Jurkat, Clone E6-1 (cell line): Measurements from ENCODE around the gene LINC00237.

Experiments
- DNase-seq: peaks from one replicate; pipeline ENCODE4 v3.0.0-alpha.2; 2011; ENCODE audit warnings: low read depth, low spot score
- H3K4me3 ChIP-seq: 2 replicates; pipeline ENCODE4 v1.5.1; 2011; ENCODE audit warnings: mild to moderate bottlenecking, low read length, control low read depth, moderate library complexity

LINC00237 gene

GRCh38 chr20:21126581-21126870 is 20.4 kb upstream of the LINC00237 start:
- H3K4me3 ChIP-seq: peak overlapping the region; percentile 75
- DNase-seq: no peak

- DNase-seq: peak; percentile 83
- peak within 1 kb of the TSS; percentile 75 for H3K4me3 ChIP-seq
Measured at GRCh38 chr20:21125849-21126580, 19.9 kb upstream of the LINC00237 start, which contains the start of gene KIZ. Gene KIZ, plus strand, starts transcription at chr20:21126082. Its CDS starts 34 bp downstream, at chr20:21126116.

- DNase-seq: no peak
Measured at GRCh38 chr20:21125072-21125848, 19.1 kb upstream of the LINC00237 start.

GRCh38 chr20:21124190-21124589 is 18.0 kb upstream of the LINC00237 start:
- H3K4me3 ChIP-seq: no peak overlapping the region
- no peak for DNase-seq

More at GRCh38 chr20:21125072-21125848, 19.1 kb upstream of the LINC00237 start:
- H3K4me3 ChIP-seq: peak overlapping the region; percentile 55

GRCh38 chr20:21118782-21119181 is 12.6 kb upstream of the LINC00237 start:
- no peak overlapping the region for H3K4me3 ChIP-seq
- DNase-seq: no peak

- H3K4me3 ChIP-seq: no peak overlapping the region
- DNase-seq: no peak
Measured at GRCh38 chr20:21118138-21118537, 12.0 kb upstream of the LINC00237 start.

- no peak for DNase-seq
- H3K4me3 ChIP-seq: no peak overlapping the region
Measured at GRCh38 chr20:21117521-21117920, 11.4 kb upstream of the LINC00237 start.

GRCh38 chr20:21114584-21114983 is 8.4 kb upstream of the LINC00237 start:
- no peak overlapping the region for H3K4me3 ChIP-seq
- no peak for DNase-seq

GRCh38 chr20:21113697-21114096 is 7.5 kb upstream of the LINC00237 start:
- H3K4me3 ChIP-seq: no peak overlapping the region
- no peak for DNase-seq

DNA sequence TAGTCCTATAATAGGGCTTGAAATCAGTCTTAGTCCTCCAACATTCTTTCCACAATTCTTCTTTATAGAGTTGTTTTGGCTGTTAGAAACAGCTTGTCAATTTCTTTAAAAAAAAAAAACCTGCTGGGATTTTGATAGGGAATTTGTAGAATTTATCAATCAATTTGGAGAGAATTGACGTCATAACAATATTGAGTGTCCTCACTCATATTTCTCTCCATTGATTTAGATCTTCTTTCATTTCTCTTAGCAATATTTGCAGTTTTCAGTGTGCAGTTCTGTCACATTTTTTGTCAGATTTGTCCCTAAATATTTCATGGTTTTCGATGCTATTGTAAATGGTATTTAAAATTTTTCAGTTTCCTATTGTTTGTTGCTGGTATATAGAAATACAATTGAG is 5.3 kb upstream of the LINC00237 start:
- H3K4me3 ChIP-seq: no peak overlapping the region
- DNase-seq: no peak

- no peak overlapping the region for H3K4me3 ChIP-seq
- DNase-seq: no peak
Measured at GRCh38 chr20:21110811-21111210, 4.7 kb upstream of the LINC00237 start.

DNA sequence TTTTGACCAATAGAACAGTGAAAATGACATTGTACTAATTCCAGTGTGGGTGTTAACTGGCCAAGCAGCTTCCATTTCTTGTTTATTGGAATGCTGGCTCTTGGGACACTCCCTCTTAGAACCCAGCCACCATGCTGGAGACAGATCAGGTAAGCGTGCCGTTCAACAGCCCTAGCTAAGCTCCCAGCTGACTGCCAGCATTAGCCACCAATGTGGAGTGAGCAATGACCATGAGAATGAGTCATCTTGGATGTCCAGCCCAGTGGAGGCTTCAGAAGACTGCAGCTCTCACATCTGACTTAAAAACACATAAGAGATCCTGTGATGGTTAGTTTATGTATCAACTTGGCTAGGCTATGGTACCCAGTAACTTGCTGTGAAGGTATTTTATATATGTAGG is 3.0 kb upstream of the LINC00237 start:
- no peak overlapping the region for H3K4me3 ChIP-seq
- no peak for DNase-seq

GRCh38 chr20:21105429-21106170 is 558 bp downstream of the LINC00237 start:
- DNase-seq: no peak

GRCh38 chr20:21104921-21105320 is 1.2 kb downstream of the LINC00237 start:
- no peak overlapping the region for H3K4me3 ChIP-seq
- DNase-seq: no peak

More at GRCh38 chr20:21105429-21106170, 558 bp downstream of the LINC00237 start:
- H3K4me3 ChIP-seq: no peak overlapping the region

DNA sequence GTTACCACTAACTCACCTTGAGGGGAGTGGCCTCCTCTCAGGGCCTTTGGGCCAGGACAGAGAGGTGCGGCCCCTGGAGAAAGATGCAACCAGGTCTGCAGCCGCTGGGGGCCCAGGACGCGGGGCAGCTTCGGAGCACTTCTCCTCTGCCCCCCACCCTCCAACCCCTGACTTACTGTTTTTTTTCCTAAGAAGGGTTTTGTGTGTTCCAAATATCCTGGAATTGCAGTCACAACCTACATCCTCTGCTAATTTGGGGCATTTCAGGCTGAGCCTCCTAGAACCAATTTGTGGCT is 1.7 kb downstream of the LINC00237 start:
- H3K4me3 ChIP-seq: no peak overlapping the region
- no peak for DNase-seq

DNA sequence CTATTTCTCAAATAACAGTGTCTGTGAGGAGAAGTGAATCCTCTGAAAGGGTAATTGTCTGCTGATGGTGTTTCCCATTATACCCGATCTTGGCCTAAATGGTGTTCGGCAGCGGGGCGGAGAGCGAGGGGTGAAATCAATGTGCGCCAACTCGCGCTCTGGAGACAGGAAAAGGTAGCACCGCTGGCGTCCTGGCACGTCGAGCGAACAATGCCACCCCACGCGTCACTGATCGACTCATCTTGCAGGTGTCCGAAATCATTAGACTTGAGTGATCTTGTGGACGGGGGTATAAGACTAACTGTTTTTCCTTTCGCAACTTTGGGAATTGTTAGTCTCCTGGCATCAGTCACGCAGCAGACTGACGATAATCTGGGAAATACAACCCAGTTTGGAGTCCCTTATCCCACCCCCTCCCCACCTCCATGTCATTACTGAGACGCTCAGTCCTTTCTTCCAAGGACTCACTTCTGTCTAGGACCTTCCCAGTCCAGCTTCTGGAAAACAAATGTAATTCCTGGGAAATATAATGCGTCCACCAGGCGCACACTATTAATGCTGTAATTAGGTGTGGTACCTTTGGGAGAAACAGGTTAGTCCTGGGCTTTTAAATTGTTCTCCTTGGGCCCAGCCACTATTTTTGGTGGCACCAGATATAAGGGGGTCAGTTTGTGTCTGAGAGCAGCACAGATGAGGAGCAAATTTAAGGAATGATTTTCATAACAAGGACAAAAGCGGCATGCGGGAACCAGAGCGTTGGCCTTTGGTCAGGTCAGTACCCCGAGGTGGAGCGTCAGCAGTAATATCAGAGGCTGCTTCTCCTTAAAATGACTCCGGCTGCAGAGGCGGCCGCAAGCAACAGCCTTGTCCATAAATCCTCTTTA is 2.3 kb downstream of the LINC00237 start:
- H3K4me3 ChIP-seq: no peak overlapping the region
- no peak for DNase-seq

DNA sequence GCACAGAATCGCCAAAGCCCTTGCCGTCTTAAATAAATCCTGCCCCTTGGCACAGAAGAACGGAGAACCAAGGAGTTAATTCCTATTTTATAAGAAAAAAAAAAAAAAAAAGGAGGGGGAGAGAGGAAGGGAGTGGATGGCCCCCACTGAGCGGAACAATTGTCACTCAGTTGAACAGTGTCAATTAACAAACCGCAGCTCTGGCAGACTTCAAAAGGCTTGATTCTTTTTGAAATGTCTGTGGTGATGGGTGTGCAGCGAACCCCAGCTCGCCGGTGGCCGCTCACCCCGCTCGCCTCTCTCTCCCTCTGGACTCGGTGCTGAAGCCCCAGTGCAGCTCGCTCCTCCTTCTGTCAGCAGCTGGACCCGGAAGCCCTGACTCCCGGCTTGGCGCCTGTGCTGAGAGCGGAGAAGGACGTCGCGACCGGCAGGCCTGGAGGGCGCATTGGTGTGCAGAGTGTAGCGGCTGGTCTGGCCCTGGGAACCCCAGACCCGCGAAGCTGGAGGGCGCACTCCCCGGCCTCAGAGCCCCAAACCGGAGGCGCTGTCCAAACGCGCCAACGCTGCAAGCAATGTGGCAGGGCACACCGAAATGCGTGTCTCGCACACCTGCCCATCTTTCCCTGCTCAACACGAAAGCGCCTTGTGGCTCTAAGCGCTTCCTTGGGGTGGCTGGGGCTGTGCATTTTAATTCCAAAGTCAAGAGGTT is 3.4 kb downstream of the LINC00237 start:
- DNase-seq: peak; percentile 60
- peak overlapping the region; percentile 44 for H3K4me3 ChIP-seq

DNA sequence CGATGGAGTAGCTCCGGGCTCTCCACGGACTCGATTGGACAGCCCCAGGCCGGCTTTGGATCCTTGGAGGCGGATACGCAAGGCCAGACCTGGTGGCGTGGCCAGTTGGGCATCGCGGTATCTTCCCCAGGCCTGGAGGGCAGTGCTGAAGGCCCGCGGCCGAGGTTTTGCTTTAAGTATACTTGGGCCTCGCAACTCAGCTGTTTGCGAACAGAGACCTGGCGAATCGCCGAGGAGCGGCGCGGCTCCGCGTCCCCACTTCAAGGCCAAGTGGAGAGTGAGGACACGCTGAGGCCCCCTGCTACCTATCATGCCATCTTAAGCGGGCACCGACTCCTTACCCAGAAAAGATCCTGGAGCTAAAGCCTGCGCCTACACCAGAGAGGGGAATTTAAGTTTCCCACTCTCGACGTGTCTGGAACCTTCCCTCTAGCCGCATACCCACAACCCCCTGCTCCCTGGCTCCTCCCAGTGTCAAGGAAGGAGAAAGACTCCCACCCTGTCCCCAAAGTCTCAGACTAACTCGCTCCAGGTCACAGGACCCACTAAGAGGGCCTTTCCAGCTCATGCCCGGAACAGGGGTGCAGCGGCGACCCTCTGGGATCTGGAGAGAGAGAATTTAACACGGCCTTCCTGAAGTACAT is 4.1 kb downstream of the LINC00237 start:
- H3K4me3 ChIP-seq: peak overlapping the region; percentile 44
- DNase-seq: no peak
